Fibroblast of lung (primary cell): ENCODE measurements around the gene ADA. TPM values are rescaled to one million over a fixed set of nuclear protein-coding genes. Genes with fewer than 3 reads are reported as not detected.
A peak's percentile ranks its signal among the peaks of the same experiment; 100 is the strongest.

Experiments
- DNase-seq, 2 donors: peaks; one replicate each; pipeline versions ENCODE4 v3.0.0 to v3.0.0-alpha.2; 2010; ENCODE audit warnings: low read depth in 2 of 2
- H2AFZ ChIP-seq: 2 replicates; pipeline ENCODE4 v1.5.1; 2012; ENCODE audit warnings: low read length, control low read depth, inconsistent platforms
- H3K27ac ChIP-seq: 2 replicates; pipeline ENCODE4 v1.5.1; 2011; ENCODE audit warnings: low read length, control low read depth; ENCODE audit not compliant: insufficient read depth
- H3K27me3 ChIP-seq: 2 replicates; pipeline ENCODE4 v1.5.1; 2011; ENCODE audit warnings: mild to moderate bottlenecking, low read length; ENCODE audit not compliant: control insufficient read depth, insufficient read depth
- H3K36me3 ChIP-seq: 2 replicates; pipeline ENCODE4 v1.5.1; 2011; ENCODE audit warnings: low read length; ENCODE audit not compliant: control insufficient read depth, insufficient read depth
- H3K4me1 ChIP-seq: 2 replicates; pipeline ENCODE4 v1.5.1; 2011; ENCODE audit warnings: low read length; ENCODE audit not compliant: control insufficient read depth, insufficient read depth; ENCODE audit errors: extremely low read depth
- H3K4me2 ChIP-seq: 2 replicates; pipeline ENCODE4 v1.5.1; 2011; ENCODE audit warnings: low read length, control low read depth; ENCODE audit not compliant: insufficient read depth; ENCODE audit errors: extremely low read depth
- H3K4me3 ChIP-seq, 4 experiments: fragments of 200-600 bp in 1 of 4; sonication (generic) in 1 of 4; replicated peaks in 1 of 4; 2 replicates each; pipeline ENCODE4 v1.5.1; 2011 to 2016; ENCODE audit warnings: low read length in 4 of 4, low read depth in 3 of 4, mild to moderate bottlenecking in 3 of 4, control low read depth in 2 of 4, inconsistent platforms in 1 of 4, mixed read lengths in 1 of 4; ENCODE audit not compliant: insufficient read depth in 1 of 4; ENCODE audit errors: control extremely low read depth in 1 of 4
- H3K79me2 ChIP-seq: 2 replicates; pipeline ENCODE4 v1.5.1; 2012; ENCODE audit warnings: mild to moderate bottlenecking, low read length, inconsistent platforms; ENCODE audit not compliant: control insufficient read depth, insufficient read depth
- H3K9ac ChIP-seq: 2 replicates; pipeline ENCODE4 v1.5.1; 2011; ENCODE audit warnings: mild to moderate bottlenecking, low read length, control low read depth; ENCODE audit not compliant: insufficient read depth
- H3K9me3 ChIP-seq: 2 replicates; pipeline ENCODE4 v1.5.1; 2012; ENCODE audit warnings: low read depth, low read length; ENCODE audit not compliant: control insufficient read depth, insufficient read depth
- H4K20me1 ChIP-seq: 2 replicates; pipeline ENCODE4 v1.5.1; 2011; ENCODE audit warnings: low read length; ENCODE audit not compliant: control insufficient read depth, insufficient read depth; ENCODE audit errors: extremely low read depth
- EZH2 ChIP-seq: IDR thresholded peaks from 2 replicates; pipeline ENCODE4 v1.5.1; 2012; ENCODE audit warnings: low read length, control low read depth, mild to moderate bottlenecking; ENCODE audit errors: missing control alignments
- polyA plus RNA-seq, 2 donors: library from polyadenylated mRNA; depleted of rRNA in 1 of 2; stranded (reverse) in 1 of 2; unstranded in 1 of 2; fragments of >200 nt; gene quantifications; 2 replicates each; pipeline ENCODE4 v1.2.1, GENCODE V29; 2011 to 2012; ENCODE audit warnings: missing spikeins in 1 of 2
- total RNA-seq: library from RNA; depleted of rRNA; stranded (reverse); fragments of >200 nt; gene quantifications from 2 replicates; pipeline ENCODE4 v1.2.1, GENCODE V29; 2014
- TF ChIP-seq, protein P1 (sequence below), 2 donors: IDR thresholded peaks in 1 of 2; conservative IDR thresholded peaks in 1 of 2; 1 replicate in 1 of 2; 2 replicates in 1 of 2; pipeline ENCODE4 v1.5.1; 2011 to 2012; ENCODE audit warnings: low read length in 2 of 2, control low read depth in 1 of 2, inconsistent platforms in 1 of 2, low read depth in 1 of 2, mild to moderate bottlenecking in 1 of 2

The ADA gene
- total and polyA plus RNA-seq, 2 donors (not counting 1 experiment from before 2014, with no cell fraction given) = 5.4 to 21.9 TPM

DNA sequence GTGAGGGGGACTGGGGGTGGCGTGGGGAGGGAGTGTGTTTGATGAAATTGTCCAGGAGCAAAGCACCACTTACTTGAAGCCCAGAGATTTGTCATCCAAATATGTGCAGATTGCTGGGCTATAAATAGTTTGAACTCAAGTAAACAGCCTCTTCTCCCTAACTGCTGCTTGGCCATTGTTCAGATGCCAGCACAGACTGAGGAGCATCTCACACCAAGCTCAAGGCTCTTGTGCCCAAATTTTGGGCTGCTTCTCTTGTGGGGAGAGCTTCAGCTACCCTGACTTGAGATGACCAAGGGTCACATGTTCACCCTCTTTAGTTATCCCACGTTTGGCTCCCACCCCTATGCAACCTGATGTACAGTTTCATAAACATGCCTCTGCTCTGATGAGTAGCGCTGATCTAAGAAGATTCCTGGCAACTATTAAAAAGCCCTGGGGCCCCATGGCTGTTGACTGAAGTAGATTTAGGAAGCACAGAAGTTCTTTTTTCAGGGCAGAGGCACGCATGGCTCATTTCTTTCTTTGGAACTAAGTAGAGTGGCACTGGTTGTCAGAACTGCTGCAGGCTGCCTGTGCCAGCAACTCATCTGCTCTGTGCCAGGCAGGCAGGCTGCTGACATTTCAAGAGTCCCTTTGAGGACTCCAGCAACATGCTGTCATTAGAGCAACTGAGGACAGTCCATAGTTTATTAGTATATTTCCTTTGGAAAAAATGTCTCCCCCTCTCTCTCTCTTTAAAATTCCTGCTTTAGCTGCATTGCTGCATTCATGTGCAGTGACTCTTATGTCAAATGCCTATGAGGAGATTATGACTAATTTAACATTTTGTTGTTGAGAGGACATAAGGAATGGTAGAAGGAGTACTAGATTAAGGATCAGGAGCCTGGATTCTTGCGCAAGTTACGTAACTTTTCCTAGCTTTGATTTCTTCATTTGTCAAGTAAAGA is 78.7 kb downstream of the ADA start:
- H3K4me1 ChIP-seq = peaks cover 13% of the 10 kb centered on the region
- no peak for TF ChIP-seq EZH2
- TF ChIP-seq, protein P1, sequence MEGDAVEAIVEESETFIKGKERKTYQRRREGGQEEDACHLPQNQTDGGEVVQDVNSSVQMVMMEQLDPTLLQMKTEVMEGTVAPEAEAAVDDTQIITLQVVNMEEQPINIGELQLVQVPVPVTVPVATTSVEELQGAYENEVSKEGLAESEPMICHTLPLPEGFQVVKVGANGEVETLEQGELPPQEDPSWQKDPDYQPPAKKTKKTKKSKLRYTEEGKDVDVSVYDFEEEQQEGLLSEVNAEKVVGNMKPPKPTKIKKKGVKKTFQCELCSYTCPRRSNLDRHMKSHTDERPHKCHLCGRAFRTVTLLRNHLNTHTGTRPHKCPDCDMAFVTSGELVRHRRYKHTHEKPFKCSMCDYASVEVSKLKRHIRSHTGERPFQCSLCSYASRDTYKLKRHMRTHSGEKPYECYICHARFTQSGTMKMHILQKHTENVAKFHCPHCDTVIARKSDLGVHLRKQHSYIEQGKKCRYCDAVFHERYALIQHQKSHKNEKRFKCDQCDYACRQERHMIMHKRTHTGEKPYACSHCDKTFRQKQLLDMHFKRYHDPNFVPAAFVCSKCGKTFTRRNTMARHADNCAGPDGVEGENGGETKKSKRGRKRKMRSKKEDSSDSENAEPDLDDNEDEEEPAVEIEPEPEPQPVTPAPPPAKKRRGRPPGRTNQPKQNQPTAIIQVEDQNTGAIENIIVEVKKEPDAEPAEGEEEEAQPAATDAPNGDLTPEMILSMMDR (conservative IDR thresholded peaks at IDR 0.05 in 1 of 2, IDR thresholded peaks at IDR 0.05 in 1 of 2; ENCODE audit: low read depth in 1 of 2, low read length in 2 of 2) = no peak
- peak overlapping the region in 3 of 4 experiments; percentile 9 to 33 (median 16) for H3K4me3 ChIP-seq
- no peaks in the 10 kb centered on the region for H4K20me1 ChIP-seq
- peak overlapping the region; percentile 97 for H3K27ac ChIP-seq
- H3K79me2 ChIP-seq = no peaks in the 10 kb centered on the region
- peak overlapping the region; percentile 73 for H3K4me2 ChIP-seq
- peak overlapping the region; percentile 24 for H3K9ac ChIP-seq
- no peak overlapping the region for H2AFZ ChIP-seq
- peak; percentile 84 to 94 for DNase-seq
- no peaks in the 10 kb centered on the region for H3K9me3 ChIP-seq
- H3K36me3 ChIP-seq = no peaks in the 10 kb centered on the region
- no peaks in the 10 kb centered on the region for H3K27me3 ChIP-seq

DNA sequence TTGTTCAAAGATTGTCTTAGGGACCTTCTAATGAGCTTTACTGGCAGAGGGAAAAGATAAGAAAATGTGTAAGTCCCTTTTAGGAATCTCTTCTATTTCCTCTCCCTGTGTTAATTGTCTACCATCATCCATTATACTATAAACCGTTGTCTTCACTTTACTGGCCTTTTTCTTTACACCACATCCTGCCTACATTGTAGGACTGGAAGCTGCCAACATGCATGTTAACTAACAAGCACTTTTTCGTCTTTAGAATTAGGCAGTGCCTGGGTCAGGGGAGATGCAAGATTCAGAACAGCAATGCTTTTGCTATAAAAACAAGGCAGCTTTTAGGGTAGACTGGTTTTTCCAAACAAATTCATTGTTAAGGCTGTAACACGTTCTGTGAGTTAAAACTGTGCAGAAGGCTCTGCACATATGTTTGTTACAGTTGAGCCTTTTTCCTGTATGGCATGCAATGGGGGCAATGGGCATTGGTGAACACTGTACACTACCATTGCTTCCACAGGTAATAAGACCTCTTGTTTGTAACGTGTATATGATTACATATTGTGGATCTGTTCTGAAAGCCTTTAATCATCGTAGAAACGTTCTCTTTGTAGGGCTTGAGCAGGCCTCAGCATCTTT is 80.0 kb downstream of the ADA start:
- DNase-seq = peak in 1 of 2 donors; percentile 44
- H3K4me2 ChIP-seq = no peak overlapping the region
- H3K4me3 ChIP-seq = no peak overlapping the region
- H3K4me1 ChIP-seq = peaks cover 10% of the 10 kb centered on the region
- no peaks in the 10 kb centered on the region for H3K36me3 ChIP-seq
- H2AFZ ChIP-seq = no peak overlapping the region
- no peaks in the 10 kb centered on the region for H4K20me1 ChIP-seq
- no peaks in the 10 kb centered on the region for H3K79me2 ChIP-seq
- TF ChIP-seq, protein P1 (conservative IDR thresholded peaks at IDR 0.05 in 1 of 2, IDR thresholded peaks at IDR 0.05 in 1 of 2; ENCODE audit: low read depth in 1 of 2, low read length in 2 of 2) = no peak
- no peak for TF ChIP-seq EZH2
- no peaks in the 10 kb centered on the region for H3K9me3 ChIP-seq
- no peaks in the 10 kb centered on the region for H3K27me3 ChIP-seq
- peak overlapping the region; percentile 97 for H3K27ac ChIP-seq
- H3K9ac ChIP-seq = no peak overlapping the region

DNA sequence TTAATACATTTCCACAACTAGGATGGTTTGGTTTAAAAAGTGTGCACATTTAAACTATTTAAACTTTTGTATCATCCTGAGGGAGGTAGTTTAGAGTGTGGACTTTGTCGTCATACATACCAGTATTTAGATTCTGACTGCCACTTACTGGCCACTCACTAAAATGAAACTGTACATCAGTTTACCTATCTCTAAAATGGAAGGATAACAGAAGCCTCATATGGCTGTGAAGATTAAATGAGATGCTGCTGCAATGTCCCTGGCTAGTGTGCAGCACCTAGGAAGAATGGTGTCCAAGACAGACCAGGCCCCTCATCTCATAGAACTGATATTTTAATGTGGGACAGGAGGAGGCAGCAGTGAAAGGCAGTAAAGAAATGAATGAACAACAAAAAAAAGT is 81.1 kb downstream of the ADA start:
- Histone ChIP-seq H2AFZ (no peak overlapping the region), H3K9me3 (no peaks in the 10 kb centered on the region), H3K4me2 (no peak overlapping the region), H3K27ac (no peak overlapping the region), H3K36me3 (no peaks in the 10 kb centered on the region), H3K4me3 (no peak overlapping the region), H3K27me3 (no peaks in the 10 kb centered on the region), H3K79me2 (no peaks in the 10 kb centered on the region), H3K9ac (no peak overlapping the region), H3K4me1 (peaks cover 7% of the 10 kb centered on the region), H4K20me1 (no peaks in the 10 kb centered on the region)
- TF ChIP-seq, protein P1 (conservative IDR thresholded peaks at IDR 0.05 in 1 of 2, IDR thresholded peaks at IDR 0.05 in 1 of 2; ENCODE audit: low read depth in 1 of 2, low read length in 2 of 2) = no peak
- TF ChIP-seq EZH2 = no peak
- no peak for DNase-seq
